ENCODE results near the gene B3GNT3. TPM values are rescaled to one million over a fixed set of nuclear protein-coding genes. Genes with fewer than 3 reads are reported as not detected.
A peak's percentile ranks its signal among the peaks of the same experiment; 100 is the strongest.

The B3GNT3 gene
- total and polyA plus RNA-seq, 9 of the 15 experiments (the other 6 are each of a cell fraction or from before 2014, with no cell fraction given), result 0.06 to 0.11 (median 0.07) TPM; not detected in 6

DNA sequence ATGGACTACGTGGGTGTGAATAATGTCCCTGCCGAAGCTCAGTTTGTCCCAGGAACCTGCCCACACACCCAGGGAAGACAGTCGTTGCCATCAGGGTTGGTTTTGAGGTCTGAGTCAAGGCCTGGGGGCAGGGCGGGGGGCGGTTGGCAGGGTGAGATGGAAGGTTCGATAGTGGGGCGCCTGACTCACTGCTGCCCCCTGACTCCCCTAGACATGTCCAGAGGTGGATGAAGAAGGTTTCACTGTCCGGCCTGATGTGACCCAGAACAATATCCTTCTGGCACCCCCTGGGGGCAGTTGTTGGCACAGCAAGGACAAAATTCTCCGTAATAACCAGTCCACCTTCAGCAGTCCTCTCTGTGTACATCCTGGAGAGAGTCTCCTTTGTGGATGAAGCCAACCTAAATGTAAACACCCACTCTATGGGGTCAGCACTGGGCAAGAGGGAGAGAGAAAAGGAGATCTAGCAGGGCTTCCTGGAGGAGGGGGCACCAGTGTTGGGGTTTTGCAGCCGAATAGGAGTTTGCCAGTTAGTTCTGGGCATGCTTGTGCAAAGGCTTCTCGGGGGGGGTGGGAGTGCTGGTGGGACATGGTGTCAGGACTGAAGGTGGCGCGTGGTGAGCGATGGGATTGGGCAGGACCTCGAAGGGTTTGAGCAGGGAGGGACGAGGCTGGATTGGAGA lies 19.6 kb upstream of the B3GNT3 start (continued):
- TF ChIP-seq MAZ (CRISPR knock-in tag; conservative IDR thresholded peaks at IDR 0.05 in 1 of 2, IDR thresholded peaks at IDR 0.05 in 1 of 2) (peak; percentile 21 to 49; a peak in 3 of 4 replicates), ATF7 (IDR thresholded peaks at IDR 0.05) (0 out of 2 replicates have a peak, but pooled peaks have one; percentile 27), ZFP36 (IDR thresholded peaks at IDR 0.05; ENCODE audit: low read depth, low read length, partially characterized antibody) (peak; percentile 70), SMARCE1 (IDR thresholded peaks at IDR 0.05) (0 out of 2 replicates have a peak, but pooled peaks have one; percentile 22), SNIP1 (IDR thresholded peaks at IDR 0.05; ENCODE audit: low read depth) (no peak), DPF2 (IDR thresholded peaks at IDR 0.05) (peak; percentile 57; the same call in 1 of the 2 replicates), ARID1B (IDR thresholded peaks at IDR 0.05) (peak; percentile 19; the same call in 1 of the 2 replicates), FOSL1 (tag; conservative IDR thresholded peaks at IDR 0.05) (peak; percentile 32; the same call in 1 of the 2 replicates), RAD21 (CRISPR knock-in tag; conservative IDR thresholded peaks at IDR 0.05 in 1 of 2, IDR thresholded peaks at IDR 0.05 in 1 of 2) (peak; percentile 83 to 89), MCM7 (IDR thresholded peaks at IDR 0.05) (no peak), ZBTB7A (IDR thresholded peaks at IDR 0.05; ENCODE audit: borderline replicate concordance, control insufficient read depth, low read depth, low read length) (peak; percentile 64; the same call in 1 of the 2 replicates), ARID2 (IDR thresholded peaks at IDR 0.05) (0 out of 2 replicates have a peak, but pooled peaks have one; percentile 12), ZNF766 (CRISPR knock-in tag; conservative IDR thresholded peaks at IDR 0.05) (0 out of 2 replicates have a peak, but pooled peaks have one; percentile 23)
- TF ChIP-seq, protein P1, sequence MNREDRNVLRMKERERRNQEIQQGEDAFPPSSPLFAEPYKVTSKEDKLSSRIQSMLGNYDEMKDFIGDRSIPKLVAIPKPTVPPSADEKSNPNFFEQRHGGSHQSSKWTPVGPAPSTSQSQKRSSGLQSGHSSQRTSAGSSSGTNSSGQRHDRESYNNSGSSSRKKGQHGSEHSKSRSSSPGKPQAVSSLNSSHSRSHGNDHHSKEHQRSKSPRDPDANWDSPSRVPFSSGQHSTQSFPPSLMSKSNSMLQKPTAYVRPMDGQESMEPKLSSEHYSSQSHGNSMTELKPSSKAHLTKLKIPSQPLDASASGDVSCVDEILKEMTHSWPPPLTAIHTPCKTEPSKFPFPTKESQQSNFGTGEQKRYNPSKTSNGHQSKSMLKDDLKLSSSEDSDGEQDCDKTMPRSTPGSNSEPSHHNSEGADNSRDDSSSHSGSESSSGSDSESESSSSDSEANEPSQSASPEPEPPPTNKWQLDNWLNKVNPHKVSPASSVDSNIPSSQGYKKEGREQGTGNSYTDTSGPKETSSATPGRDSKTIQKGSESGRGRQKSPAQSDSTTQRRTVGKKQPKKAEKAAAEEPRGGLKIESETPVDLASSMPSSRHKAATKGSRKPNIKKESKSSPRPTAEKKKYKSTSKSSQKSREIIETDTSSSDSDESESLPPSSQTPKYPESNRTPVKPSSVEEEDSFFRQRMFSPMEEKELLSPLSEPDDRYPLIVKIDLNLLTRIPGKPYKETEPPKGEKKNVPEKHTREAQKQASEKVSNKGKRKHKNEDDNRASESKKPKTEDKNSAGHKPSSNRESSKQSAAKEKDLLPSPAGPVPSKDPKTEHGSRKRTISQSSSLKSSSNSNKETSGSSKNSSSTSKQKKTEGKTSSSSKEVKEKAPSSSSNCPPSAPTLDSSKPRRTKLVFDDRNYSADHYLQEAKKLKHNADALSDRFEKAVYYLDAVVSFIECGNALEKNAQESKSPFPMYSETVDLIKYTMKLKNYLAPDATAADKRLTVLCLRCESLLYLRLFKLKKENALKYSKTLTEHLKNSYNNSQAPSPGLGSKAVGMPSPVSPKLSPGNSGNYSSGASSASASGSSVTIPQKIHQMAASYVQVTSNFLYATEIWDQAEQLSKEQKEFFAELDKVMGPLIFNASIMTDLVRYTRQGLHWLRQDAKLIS (CRISPR knock-in tag; IDR thresholded peaks at IDR 0.05), result no peak
- TF ChIP-seq, protein P2, sequence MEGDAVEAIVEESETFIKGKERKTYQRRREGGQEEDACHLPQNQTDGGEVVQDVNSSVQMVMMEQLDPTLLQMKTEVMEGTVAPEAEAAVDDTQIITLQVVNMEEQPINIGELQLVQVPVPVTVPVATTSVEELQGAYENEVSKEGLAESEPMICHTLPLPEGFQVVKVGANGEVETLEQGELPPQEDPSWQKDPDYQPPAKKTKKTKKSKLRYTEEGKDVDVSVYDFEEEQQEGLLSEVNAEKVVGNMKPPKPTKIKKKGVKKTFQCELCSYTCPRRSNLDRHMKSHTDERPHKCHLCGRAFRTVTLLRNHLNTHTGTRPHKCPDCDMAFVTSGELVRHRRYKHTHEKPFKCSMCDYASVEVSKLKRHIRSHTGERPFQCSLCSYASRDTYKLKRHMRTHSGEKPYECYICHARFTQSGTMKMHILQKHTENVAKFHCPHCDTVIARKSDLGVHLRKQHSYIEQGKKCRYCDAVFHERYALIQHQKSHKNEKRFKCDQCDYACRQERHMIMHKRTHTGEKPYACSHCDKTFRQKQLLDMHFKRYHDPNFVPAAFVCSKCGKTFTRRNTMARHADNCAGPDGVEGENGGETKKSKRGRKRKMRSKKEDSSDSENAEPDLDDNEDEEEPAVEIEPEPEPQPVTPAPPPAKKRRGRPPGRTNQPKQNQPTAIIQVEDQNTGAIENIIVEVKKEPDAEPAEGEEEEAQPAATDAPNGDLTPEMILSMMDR (IDR thresholded peaks at IDR 0.05 in 2 of 3, conservative IDR thresholded peaks at IDR 0.05 in 1 of 3; ENCODE audit: insufficient read depth in 2 of 3, low read depth in 1 of 3, low read length in 3 of 3), result peak; percentile 92 to 96 (median 94)
- TF ChIP-seq, protein P3, sequence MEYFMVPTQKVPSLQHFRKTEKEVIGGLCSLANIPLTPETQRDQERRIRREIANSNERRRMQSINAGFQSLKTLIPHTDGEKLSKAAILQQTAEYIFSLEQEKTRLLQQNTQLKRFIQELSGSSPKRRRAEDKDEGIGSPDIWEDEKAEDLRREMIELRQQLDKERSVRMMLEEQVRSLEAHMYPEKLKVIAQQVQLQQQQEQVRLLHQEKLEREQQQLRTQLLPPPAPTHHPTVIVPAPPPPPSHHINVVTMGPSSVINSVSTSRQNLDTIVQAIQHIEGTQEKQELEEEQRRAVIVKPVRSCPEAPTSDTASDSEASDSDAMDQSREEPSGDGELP (CRISPR knock-in tag; IDR thresholded peaks at IDR 0.05; ENCODE audit: borderline replicate concordance), result peak; percentile 25; the same call in 1 of the 2 replicates

All from K562 (cell line).